ENCODE measurements around the gene CFAP161. TPM values are rescaled to one million over a fixed set of nuclear protein-coding genes. Genes with fewer than 3 reads are reported as not detected.

Gene CFAP161
- total and polyA plus RNA-seq, 9 of the 15 experiments (the other 6 are each of a cell fraction or from before 2014, with no cell fraction given) = 25.8 to 83.3 (median 75.6) TPM

DNA sequence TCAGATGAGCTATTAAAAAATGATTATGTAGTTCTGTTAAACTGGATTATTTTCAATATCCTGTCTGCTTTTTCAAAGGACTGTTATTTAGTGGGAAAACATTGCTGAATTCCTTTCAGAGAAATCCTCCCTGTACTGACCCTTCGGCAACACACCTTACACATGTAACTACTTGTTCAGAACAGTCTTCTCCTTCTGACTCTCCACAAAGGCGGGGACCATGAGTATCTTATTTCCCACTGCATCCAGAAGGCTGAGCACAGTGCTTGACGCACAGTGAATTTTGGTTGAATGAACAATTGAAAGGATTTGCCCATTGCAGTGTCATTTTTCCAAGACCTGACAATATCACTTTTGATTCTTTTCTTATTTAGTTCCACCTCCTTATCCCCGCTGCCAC lies 23.1 kb upstream of the CFAP161 start:
- peaks cover 20% of the 10 kb centered on the region for H3K79me2 ChIP-seq (ENCODE audit: control insufficient read depth, insufficient read depth, low read length)
- TF ChIP-seq FOXM1 (IDR thresholded peaks at IDR 0.05; ENCODE audit: low read depth) = no peak
- no peak for TF ChIP-seq FOXM1 (CRISPR knock-in tag; IDR thresholded peaks at IDR 0.05; ENCODE audit: low read depth)
- no peak for TF ChIP-seq MAFG (tag; conservative IDR thresholded peaks at IDR 0.05)
- TF ChIP-seq, protein P1, sequence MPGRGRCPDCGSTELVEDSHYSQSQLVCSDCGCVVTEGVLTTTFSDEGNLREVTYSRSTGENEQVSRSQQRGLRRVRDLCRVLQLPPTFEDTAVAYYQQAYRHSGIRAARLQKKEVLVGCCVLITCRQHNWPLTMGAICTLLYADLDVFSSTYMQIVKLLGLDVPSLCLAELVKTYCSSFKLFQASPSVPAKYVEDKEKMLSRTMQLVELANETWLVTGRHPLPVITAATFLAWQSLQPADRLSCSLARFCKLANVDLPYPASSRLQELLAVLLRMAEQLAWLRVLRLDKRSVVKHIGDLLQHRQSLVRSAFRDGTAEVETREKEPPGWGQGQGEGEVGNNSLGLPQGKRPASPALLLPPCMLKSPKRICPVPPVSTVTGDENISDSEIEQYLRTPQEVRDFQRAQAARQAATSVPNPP (IDR thresholded peaks at IDR 0.05; ENCODE audit: borderline replicate concordance, insufficient read depth, insufficient read length) = no peak
- TF ChIP-seq, protein P2, sequence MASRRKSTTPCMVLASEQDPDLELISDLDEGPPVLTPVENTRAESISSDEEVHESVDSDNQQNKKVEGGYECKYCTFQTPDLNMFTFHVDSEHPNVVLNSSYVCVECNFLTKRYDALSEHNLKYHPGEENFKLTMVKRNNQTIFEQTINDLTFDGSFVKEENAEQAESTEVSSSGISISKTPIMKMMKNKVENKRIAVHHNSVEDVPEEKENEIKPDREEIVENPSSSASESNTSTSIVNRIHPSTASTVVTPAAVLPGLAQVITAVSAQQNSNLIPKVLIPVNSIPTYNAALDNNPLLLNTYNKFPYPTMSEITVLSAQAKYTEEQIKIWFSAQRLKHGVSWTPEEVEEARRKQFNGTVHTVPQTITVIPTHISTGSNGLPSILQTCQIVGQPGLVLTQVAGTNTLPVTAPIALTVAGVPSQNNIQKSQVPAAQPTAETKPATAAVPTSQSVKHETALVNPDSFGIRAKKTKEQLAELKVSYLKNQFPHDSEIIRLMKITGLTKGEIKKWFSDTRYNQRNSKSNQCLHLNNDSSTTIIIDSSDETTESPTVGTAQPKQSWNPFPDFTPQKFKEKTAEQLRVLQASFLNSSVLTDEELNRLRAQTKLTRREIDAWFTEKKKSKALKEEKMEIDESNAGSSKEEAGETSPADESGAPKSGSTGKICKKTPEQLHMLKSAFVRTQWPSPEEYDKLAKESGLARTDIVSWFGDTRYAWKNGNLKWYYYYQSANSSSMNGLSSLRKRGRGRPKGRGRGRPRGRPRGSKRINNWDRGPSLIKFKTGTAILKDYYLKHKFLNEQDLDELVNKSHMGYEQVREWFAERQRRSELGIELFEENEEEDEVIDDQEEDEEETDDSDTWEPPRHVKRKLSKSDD (conservative IDR thresholded peaks at IDR 0.05; ENCODE audit: low read length) = no peak
- TF ChIP-seq ZFP30 (CRISPR knock-in tag; IDR thresholded peaks at IDR 0.05; ENCODE audit: borderline replicate concordance) = no peak
- TF ChIP-seq ELF4 (CRISPR knock-in tag; IDR thresholded peaks at IDR 0.05) = no peak
- no peak for TF ChIP-seq ZNF23 (CRISPR knock-in tag; IDR thresholded peaks at IDR 0.05)
- TF ChIP-seq ZNF197 (CRISPR knock-in tag; IDR thresholded peaks at IDR 0.05; ENCODE audit: low read depth) = no peak
- TF ChIP-seq BDP1 (IDR thresholded peaks at IDR 0.05; ENCODE audit: insufficient read depth, insufficient read length) = no peak
- no peaks in the 10 kb centered on the region for H4K20me1 ChIP-seq (replicated peaks; ENCODE audit: control insufficient read depth, insufficient read depth, low read length)
- no peak overlapping the region for H3K4me3 ChIP-seq
- H3K36me3 ChIP-seq (ENCODE audit: control insufficient read depth, insufficient read depth, low read length) = peaks cover 14% of the 10 kb centered on the region; the same call in 1 of the 3 replicates
- DNase-seq (ENCODE audit: extremely low read depth in 1 of 4, low spot score in 3 of 4) (no peak), ATAC-seq (no peak), FAIRE-seq (no peak)
- no peak overlapping the region for H3K27ac ChIP-seq (ENCODE audit: extremely low read depth, low read depth, low read length)
- in situ Hi-C loops (cut with MboI) (loop anchor here (25.0 kb wide), 1 partner anchor 649 kb away; no protein-coding TSS in a partner anchor), intact Hi-C loops (cut with micrococcal nuclease) (no loop called here)
- no peaks in the 10 kb centered on the region for H3K27me3 ChIP-seq (ENCODE audit: control insufficient read depth in 2 of 2, insufficient read depth in 2 of 2, low read length in 2 of 2)
- 49% methylated on average over 4 of the region's 4 CpGs for WGBS (ENCODE audit: insufficient coverage, low coverage, missing lambda C conversion rate)
- ChIA-PET POLR2A (interaction anchor here (0.5 kb wide), 1 partner anchor 743 kb away, joined by 3 read pairs; no protein-coding TSS in a partner anchor), CTCF (ENCODE audit: low intra/inter-chr PET ratio) (no interaction called here)
- H3K4me1 ChIP-seq (replicated peaks in 1 of 2; ENCODE audit: control insufficient read depth in 2 of 2, insufficient read depth in 2 of 2, low read length in 2 of 2) = peaks cover 8 to 16% of the 10 kb centered on the region in 2 experiments
- no peaks in the 10 kb centered on the region for H3K9me1 ChIP-seq (ENCODE audit: control insufficient read depth, insufficient read depth, low read length)
- BruUV-seq (replicated peaks) = no TSS peak
- no peak overlapping the region for H3K9ac ChIP-seq (ENCODE audit: insufficient read depth in 1 of 2, low read depth in 2 of 2, low read length in 2 of 2)
- H3K4me2 ChIP-seq (ENCODE audit: insufficient read depth, low read length) = no peak overlapping the region
- H2AFZ ChIP-seq (ENCODE audit: low read depth, low read length) = no peak overlapping the region
- H3K9me3 ChIP-seq (replicated peaks; ENCODE audit: control insufficient read depth, insufficient read depth, low read depth, low read length) = no peaks in the 10 kb centered on the region
